ENCODE measurements around the gene ARSG.
A peak's percentile ranks its signal among the peaks of the same experiment; 100 is the strongest.

ARSG gene

GRCh38 chr17:68457168-68457538 lies 165.9 kb downstream of the ARSG start, which contains the start of gene WIPI1:
TSS of gene WIPI1 (minus strand) at chr17:68457496. CDS start at chr17:68457421, 75 bp downstream.
- ChIA-PET CTCF (interaction anchor here (1.0 to 16.1 kb wide), 9 partner anchors 10 to 494 kb away, joined by 3 to 177 read pairs (median 5); no protein-coding TSS in a partner anchor), POLR2A (interaction anchor here (0.8 to 1.5 kb wide), 4 partner anchors 15 to 251 kb away, joined by 4 read pairs; partner anchors contain the start of genes AMZ2 and PRKAR1A)
- DNase-seq (ENCODE audit: low read depth, low spot score), result no peak

GRCh38 chr17:68457539-68458259 lies 166.4 kb downstream of the ARSG start:
- POLR2A ChIA-PET, result interaction anchor here (0.5 to 1.5 kb wide), 5 partner anchors 15 to 289 kb away, joined by 3 to 4 read pairs (median 4); partner anchors contain the start of genes AMZ2 and PRKAR1A
- TF ChIP-seq, protein P1, sequence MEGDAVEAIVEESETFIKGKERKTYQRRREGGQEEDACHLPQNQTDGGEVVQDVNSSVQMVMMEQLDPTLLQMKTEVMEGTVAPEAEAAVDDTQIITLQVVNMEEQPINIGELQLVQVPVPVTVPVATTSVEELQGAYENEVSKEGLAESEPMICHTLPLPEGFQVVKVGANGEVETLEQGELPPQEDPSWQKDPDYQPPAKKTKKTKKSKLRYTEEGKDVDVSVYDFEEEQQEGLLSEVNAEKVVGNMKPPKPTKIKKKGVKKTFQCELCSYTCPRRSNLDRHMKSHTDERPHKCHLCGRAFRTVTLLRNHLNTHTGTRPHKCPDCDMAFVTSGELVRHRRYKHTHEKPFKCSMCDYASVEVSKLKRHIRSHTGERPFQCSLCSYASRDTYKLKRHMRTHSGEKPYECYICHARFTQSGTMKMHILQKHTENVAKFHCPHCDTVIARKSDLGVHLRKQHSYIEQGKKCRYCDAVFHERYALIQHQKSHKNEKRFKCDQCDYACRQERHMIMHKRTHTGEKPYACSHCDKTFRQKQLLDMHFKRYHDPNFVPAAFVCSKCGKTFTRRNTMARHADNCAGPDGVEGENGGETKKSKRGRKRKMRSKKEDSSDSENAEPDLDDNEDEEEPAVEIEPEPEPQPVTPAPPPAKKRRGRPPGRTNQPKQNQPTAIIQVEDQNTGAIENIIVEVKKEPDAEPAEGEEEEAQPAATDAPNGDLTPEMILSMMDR (IDR thresholded peaks at IDR 0.05; ENCODE audit: insufficient read depth, low read length, missing control alignments), result no peak
- peak overlapping the region; percentile 94 for H3K4me3 ChIP-seq (ENCODE audit: low read depth, low read length)
- CTCF ChIA-PET, result interaction anchor here (0.7 to 16.1 kb wide), 15 partner anchors 9 to 495 kb away, joined by 3 to 177 read pairs (median 5); partner anchors contain the start of gene AMZ2
- DNase-seq (ENCODE audit: low read depth, low spot score), result peak; percentile 85

More at GRCh38 chr17:68457168-68457538, 165.9 kb downstream of the ARSG start, which contains the start of gene WIPI1:
- TF ChIP-seq, protein P1 (IDR thresholded peaks at IDR 0.05; ENCODE audit: insufficient read depth, low read length, missing control alignments), result no peak
- peak within 1 kb of the TSS; percentile 94 for H3K4me3 ChIP-seq (ENCODE audit: low read depth, low read length)

DNA sequence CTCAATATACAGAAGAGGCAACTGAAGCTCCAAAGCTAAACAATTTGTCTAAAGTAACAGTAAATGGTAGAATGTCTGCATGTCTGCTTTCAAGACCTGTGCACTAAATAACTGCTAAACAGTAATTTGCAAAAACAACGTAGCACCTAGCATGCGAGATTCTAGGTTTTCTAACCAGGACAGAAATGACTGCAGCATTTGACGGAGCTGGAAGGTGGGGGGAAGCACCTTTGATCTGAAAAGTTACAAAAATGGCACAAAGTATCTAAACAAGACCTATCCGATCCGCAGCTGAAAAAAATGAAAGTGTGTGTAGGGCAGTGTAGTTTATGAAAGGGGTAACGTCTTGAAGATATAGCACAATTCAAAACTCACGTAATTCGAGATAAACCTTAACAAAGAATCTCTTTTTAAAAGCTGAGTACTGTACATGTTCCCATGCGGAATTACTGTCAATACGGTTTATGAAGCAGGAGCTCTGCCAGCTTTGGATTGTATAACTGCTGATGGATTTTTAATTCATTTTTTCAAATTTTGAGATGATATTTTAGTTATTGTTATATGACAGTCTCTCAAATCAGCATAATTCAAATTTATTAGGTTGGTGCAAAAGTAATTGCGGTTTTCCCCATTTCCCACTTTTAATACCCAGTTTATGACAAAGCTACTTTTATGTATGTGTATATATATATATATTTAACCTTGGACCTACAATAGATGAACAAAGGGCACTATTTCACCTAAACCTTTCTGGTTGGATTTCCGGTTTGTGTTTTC lies 167.2 kb downstream of the ARSG start:
- TF ChIP-seq, protein P1 (IDR thresholded peaks at IDR 0.05; ENCODE audit: insufficient read depth, low read length, missing control alignments), result no peak
- H3K4me3 ChIP-seq (ENCODE audit: low read depth, low read length), result peak overlapping the region; percentile 64
- ChIA-PET POLR2A (interaction anchor here (0.5 to 1.5 kb wide), 3 partner anchors 31 to 290 kb away, joined by 3 to 4 read pairs (median 4); partner anchors contain the start of gene PRKAR1A), CTCF (interaction anchor here (0.7 to 16.1 kb wide), 15 partner anchors 8 to 496 kb away, joined by 3 to 177 read pairs (median 5); partner anchors contain the start of gene AMZ2)
- no peak for DNase-seq (ENCODE audit: low read depth, low spot score)

- CTCF ChIA-PET, result interaction anchor here (0.9 to 16.1 kb wide), 13 partner anchors 8 to 496 kb away, joined by 3 to 177 read pairs (median 5); partner anchors contain the start of gene AMZ2
- no peak for DNase-seq (ENCODE audit: low read depth, low spot score)
- POLR2A ChIA-PET, result interaction anchor here (1.1 kb wide), 1 partner anchor 32 kb away, joined by 4 read pairs; no protein-coding TSS in a partner anchor
- H3K4me3 ChIP-seq (ENCODE audit: low read depth, low read length), result no peak overlapping the region
- TF ChIP-seq, protein P1 (IDR thresholded peaks at IDR 0.05; ENCODE audit: insufficient read depth, low read length, missing control alignments), result no peak
Measured at GRCh38 chr17:68459037-68459639, 167.8 kb downstream of the ARSG start.

- TF ChIP-seq, protein P1 (IDR thresholded peaks at IDR 0.05; ENCODE audit: insufficient read depth, low read length, missing control alignments), result no peak
- POLR2A ChIA-PET, result no interaction called here
- no peak overlapping the region for H3K4me3 ChIP-seq (ENCODE audit: low read depth, low read length)
- no peak for DNase-seq (ENCODE audit: low read depth, low spot score)
- CTCF ChIA-PET, result interaction anchor here (0.7 to 16.1 kb wide), 8 partner anchors 8 to 289 kb away, joined by 3 to 177 read pairs (median 4); partner anchors contain the start of gene AMZ2
Measured at GRCh38 chr17:68460146-68460545, 168.9 kb downstream of the ARSG start.

Measured in AG04449 (cell line).